GM19193 (cell line): Measurements from ENCODE around the gene ANAPC7.

Experiments
- POLR2A ChIP-seq: IDR thresholded peaks from 4 replicates; pipeline ENCODE4 v1.6.1; 2011; ENCODE audit not compliant: insufficient read depth, insufficient read length; ENCODE audit errors: extremely low read depth

ANAPC7 gene

DNA sequence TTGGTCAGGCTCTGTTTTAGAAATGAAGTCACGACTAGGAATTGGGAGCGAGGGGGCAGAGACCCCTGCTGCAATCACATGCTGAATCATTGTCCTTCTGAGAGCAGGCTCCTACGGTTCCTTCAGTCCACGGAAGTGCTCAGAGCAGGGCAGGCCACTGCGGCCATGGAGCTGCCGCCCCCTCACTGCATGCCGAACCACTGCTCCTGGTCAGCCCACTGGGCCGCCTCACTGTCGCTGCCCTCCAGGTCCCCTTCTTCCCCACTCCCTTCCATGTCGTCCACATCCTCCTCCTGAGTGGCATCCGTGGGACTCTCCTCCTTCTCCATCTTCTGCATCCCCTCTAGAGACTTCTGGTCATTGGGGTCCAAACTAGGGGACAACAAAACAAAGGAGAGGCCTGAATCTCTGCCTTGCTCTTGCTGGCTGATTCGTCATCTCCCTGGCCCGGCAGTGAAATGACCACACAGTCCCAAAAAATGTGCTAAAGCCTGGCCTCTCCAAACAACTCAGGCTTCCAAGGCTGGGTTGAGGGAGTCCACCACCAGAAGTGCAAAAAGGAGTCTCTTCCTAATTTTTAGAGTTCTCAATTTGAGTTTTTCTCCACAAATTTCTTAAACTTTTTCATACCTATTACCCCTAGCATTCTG, 29.4 kb downstream of the ANAPC7 start:
- TF ChIP-seq POLR2A: no peak

DNA sequence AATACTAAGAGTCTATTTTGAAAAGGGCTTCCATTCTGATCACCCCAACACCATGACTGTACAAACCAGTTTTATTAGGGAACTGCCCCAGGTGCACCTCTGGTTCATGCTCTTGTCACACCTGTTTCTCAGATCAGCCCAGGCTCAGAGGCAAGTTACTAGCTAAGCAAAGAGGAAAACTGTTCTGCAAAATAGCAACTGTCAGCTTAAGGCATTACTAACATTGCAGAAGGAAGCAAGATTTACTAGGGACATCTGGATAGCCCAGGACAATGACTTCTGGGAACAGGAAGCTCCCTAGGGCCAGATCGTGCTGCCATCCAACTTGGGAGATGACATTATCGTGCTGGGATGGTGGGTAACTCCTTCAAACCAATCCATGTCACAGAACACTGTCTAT, 30.1 kb downstream of the ANAPC7 start:
- no peak for TF ChIP-seq POLR2A

DNA sequence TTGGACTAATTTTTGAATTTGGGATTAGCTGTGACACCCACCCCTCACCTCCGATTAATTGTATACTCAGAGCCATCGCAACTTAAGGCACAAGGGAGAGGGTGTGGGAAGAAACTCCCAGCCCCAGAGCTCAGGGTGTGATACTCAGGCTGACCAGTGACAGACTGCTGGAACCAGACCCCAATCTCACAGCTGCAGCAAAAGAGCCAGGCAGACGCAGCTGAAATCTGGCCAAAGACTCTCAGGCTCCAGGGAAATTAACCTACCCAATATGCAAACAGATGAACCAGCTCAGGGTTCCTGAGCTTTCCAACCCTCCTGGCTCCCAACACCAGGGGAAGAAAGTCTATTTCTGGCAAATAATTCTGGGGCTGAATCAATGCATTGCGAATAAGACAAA, 30.5 kb downstream of the ANAPC7 start:
- no peak for TF ChIP-seq POLR2A

DNA sequence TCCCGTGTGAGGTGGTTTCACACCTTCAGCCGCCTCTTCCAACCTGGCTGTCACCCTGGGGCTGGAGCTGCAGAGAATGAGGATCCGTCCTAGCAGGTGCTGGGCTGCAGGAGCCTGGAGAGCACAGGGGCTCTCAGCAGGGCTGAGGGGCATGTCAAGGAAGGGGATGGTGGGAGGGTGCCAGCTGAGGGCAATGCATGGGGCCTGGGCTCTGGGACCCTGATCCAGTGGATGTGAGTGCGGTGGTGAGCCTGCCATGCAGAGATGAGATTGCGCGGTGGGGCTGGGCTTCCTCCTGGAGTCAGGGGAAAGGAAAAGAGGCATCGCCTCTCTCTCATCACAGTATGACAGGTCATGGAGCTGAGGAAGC, 31.5 kb downstream of the ANAPC7 start:
- no peak for TF ChIP-seq POLR2A

DNA sequence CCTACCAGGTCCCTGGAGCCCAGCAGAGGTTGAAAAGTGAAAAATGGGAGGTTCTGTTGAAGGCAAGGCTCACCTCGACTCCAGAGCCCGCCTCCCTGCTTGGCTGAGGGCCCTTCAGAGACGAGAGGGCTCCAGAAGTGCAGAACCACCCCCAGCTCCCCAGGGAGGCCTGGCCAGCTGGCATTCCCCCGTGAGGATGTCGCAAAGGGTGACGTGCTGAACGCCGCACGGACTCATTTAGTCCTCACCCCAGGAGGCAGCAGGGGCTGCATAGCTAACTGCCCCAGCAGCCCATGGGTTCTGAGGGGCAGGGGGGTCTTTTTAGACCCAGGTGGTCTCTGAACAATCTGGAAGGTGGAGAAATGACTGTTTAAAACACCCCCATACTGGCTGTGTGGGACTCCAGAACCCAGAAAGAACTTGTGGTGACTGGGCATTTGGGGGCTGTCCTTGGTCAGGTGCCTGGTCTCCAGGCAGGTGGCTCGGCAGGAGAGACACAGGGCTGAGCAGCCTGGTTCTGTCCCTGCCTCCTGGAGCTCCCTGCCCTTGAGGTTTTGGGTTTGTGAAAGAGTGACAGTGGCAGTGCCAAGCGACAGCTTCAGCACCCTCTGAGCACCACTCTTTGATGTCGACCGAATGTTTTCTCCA, 32.0 kb downstream of the ANAPC7 start:
- no peak for TF ChIP-seq POLR2A

DNA sequence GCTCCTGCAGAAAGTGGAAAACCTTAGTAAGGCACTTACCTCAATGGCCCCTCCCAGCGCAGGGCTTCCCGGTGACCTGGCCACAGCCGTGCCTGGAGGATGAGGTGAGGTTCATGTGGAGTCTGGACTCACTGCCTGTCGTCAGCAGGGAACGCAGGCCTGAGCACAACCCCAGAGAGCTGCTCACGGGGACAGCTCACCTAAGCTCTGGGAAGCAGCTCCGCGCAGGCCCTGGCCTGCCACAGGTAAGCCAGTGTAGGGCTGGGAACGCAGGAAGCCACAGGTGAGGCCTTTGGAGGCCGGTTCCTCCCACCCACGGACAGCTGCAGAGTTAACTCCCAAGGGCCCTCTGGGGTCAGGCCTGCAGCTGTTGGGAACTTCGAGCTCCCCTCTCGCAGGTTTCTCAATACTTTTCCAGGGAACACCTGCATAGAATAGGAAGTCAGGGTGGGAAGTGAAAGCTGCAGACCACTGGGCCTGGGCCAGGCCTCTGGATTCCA, 32.7 kb downstream of the ANAPC7 start:
- TF ChIP-seq POLR2A: peak; percentile 17

DNA sequence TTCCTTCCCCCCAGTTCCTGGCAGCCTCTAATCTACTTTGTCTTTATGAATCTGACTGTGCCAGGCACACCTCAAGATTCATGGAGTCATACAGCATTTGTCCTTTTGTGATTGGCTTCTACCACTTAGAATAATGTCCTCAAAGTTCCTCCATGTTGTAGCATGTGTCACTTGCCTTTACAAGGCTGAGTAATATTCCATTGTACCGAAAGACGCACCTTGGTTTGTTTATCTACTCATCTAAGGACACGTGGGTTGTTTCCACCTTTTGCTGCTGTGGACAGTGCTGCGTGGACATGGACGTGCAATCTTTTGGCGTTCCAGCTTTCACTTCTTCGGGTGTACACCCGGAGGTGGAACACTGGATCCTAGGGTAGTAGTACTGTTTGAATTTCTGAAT, 33.5 kb downstream of the ANAPC7 start:
- TF ChIP-seq POLR2A: no peak

DNA sequence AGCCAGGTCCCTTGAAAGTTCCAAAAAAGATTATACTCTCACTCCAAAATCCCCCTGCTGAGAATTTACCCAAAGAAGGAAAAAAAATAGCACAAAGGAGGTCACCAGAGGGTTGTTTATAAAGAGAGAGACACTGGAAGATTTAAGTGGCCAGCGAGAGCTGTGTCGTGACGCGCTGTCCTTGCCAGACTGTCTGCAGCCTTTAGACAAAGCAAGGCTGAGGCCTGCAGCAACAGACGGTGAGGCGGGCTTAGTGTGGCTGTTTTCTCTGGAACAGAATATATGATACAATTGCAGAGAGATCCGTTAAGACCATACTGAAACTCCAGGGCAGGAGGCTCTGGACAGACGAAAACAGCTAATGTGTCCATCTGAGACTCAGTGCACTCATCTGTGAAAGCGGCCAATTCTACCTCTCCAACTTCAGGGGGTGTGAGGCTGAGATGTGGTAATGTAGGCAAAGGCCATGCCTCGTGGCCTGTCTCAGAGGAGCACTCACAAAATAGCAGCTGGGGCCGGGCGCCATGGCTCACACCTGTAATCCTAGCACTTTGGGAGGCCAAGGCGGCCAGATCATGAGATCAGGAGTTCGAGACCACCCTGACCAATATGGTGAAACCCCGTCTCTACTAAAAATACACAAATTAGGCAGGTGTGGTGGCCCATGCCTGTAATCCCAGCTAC, 36.2 kb downstream of the ANAPC7 start:
- no peak for TF ChIP-seq POLR2A

DNA sequence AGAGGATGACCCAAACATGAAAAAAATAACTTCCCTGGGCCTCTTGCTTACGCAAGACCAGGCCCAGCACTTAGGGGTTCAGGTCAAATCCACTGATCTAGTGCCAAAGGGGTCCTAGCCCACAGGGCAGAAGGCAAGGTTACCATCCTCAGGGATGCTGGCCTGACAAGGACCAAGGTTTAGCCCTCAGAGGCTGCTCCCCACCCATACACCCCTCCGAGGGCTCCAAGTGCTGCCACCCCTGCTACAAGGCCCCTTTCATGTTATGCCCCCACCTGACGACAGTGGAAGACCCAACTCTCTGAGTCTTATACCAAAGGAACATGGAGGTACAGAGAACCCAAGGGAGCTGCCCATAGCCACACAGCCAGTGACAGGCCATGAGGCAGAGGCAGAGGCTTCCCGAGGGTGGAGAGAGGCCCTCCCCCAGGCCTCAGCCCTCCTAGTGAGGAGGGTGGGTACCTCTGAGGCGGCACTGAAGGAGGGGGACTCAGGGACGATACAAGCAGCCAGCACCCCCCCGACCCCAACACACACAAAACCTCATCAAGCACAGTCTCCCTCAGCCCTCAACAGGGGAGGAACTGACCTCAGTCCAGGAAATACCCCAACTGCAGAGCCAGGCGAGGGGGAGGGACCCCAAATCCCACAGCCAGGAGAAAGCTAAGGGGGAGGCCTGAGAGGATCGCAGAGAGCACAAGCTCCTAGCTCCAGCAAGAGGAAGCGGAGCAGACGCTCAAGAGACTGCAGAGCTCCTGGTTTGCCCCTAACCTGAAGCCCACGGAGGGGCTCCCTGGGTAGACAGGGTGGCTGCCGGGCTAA, 37.0 kb downstream of the ANAPC7 start:
- TF ChIP-seq POLR2A: no peak

DNA sequence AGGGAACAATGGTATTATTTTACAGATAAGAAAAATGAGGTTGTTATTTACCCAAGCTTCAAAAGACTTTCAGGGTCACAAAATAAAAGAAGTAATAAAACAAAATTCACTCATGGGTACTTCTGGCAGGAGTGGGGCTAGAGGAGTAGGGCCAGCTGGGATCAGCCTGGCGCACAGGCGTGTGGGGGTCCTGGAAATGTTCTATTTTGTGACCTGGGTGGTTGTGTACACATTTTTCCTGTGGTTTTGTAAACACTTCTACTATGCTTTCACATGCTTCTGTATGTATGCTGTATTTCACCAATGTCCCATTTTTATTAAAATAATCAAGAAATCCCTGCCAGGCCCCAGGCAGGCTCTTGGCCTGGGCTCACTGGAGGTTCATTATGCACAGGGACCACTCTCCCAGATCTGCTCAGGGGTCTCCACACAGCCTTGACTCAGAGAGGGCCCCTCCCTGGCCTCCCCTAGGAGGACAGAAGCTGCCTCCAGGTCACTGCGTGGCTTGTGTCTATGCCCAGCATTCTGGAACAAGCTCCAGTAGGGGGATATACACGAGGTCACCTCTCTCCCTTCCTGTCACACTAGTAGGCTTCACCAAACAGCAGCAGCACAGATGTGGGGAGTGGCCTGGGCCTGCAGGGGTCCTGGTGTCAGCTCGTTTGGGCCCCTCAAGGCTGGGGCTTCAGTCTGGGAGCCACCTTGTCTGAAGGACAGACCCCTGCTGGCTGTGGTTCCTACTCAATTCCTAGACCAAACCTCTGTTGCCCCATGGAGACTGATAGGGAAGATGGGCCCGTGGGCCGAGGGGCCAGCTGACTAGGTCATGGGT, 37.8 kb downstream of the ANAPC7 start:
- no peak for TF ChIP-seq POLR2A

DNA sequence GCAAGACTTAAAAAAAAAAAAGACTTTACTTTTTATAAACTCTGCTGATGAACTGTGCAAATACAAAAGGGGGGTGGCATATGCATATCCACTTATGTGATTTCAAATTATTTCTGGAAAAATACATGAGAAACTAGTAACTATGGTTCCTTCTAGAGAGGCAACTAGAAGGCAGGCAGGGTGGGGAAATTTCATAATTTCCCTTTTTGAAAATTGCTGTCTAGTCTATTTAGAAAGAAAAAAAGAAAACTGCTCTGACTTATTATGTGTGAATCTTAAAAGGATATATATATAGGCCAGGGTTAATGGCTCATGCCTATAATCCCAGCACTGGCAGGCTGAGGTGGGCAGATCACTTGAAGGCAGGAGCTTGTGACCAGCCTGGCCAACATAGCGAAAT, 42.3 kb downstream of the ANAPC7 start:
- TF ChIP-seq POLR2A: no peak

DNA sequence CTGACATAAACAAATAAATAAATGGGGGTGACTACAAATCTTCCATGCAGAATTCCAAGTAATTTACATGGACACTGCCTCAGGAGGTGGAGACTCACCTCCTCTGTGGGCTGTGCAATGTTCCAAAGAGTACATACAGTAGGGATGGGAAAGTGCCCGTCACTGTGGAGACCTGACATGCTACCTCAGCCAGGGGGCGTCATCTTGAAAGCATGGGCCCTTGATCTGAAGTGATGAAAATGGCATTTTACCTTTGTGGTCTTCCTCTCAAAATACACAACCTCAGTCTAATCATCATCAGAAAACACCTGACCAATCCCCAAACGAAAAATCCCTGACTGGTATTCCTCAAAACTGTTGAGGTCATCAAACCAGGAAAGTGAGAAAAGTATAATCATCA, 48.4 kb downstream of the ANAPC7 start:
- TF ChIP-seq POLR2A: no peak

DNA sequence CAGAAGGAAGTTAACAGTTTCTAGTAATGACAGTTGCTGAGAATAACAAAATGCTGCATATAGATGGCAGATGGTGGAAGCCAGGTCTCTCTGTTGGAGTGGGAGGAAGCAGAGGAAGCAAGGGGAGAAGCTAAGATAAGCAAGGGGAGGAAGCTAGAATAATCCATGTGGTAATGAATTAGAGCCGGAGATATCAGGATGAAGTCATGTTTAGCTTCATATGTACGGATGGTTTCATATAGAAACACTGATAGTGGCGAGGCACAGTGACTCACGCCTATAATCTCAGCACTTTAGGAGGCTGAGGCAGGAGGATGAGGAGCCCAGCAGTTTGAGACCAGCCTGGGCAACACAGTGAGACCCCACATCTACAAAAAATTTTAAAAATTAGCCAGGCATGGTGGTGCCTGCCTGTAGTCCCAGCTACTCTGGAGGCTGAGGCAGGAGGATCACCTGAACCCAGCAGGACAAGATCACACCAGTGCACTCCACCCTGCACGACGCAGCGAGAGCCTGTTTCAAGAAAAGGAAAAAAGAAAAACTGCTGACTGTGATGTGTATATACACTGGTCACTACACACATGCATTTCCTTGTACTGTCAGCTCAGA, 49.2 kb downstream of the ANAPC7 start:
- TF ChIP-seq POLR2A: no peak

DNA sequence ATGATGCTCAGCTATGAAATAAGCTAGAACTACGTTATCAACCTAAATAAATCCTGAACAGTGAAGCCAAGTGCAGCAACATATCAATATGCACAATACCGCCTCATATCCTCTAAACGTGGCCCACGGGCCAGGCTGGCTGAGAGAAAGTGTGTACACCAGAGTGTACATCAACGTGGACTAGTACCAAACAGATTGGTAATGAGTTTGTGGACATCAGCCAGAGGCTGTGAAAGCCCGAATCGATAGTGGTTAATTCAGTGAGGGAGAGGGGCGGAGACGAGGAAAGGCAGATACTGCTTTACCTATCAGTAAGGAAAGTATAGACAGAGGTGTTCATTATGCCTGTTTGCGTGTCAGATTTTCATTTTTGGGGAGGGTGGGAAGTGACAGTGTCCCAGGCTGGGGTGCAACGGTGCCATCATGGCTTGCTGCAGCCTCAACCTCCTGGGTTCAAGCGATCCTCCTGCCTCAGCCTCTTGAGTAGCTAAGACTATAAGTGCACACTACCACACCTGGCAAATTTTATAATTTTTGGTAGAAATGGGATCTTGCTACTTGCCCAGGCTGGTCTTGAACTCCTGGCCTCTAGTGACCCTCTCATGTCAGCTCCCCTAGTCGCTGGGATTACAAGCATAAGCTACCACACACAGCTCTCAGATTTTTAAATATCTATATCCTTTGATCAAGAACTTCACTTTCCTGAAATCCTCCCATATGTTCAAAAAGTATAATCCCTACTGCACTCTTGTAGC, 50.1 kb downstream of the ANAPC7 start:
- TF ChIP-seq POLR2A: peak; percentile 9

DNA sequence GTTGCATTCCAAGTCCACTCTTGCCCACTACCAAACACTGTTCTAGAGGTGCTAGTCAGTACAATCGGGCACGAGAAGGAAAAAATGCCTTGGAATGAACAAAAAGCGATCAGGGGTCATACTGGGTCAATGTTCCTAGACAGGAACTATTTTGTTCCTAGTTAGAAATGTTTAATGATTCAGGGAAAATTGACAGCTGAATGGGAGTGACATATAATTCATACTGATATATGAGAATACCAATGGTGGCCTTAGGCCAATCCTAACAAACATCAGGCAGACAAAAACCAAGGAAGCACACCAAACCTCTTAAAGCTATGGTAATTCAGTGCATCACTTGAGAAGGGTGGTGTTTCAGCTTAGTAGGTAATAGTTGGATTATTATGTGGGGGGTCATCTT, 51.1 kb downstream of the ANAPC7 start:
- TF ChIP-seq POLR2A: no peak
